MM.1S (cell line): ENCODE data around the gene CNGA1.

Source experiments
- DNase-seq: peaks from one replicate; pipeline ENCODE4 v3.0.0-alpha.2; 2015
- H2AFZ ChIP-seq: fragments of 300-600 bp; sonication (generic); 2 replicates; pipeline ENCODE4 v1.6.0; 2016; ENCODE audit warnings: antibody characterized with exemption, low read length
- H3F3A ChIP-seq: fragments of 300-600 bp; sonication (generic); 2 replicates; pipeline ENCODE4 v1.6.1; 2016; ENCODE audit warnings: mild to moderate bottlenecking, antibody characterized with exemption, low read length, moderate library complexity, mixed read lengths; ENCODE audit not compliant: insufficient read depth
- H3K27ac ChIP-seq: fragments of 300-600 bp; sonication (generic); 2 replicates; pipeline ENCODE4 v1.5.1; 2016; ENCODE audit warnings: mild to moderate bottlenecking, low read length
- H3K27me3 ChIP-seq: fragments of 300-600 bp; sonication (generic); replicated peaks from 2 replicates; pipeline ENCODE4 v1.6.0; 2016; ENCODE audit warnings: low read length; ENCODE audit not compliant: insufficient read depth
- H3K36me3 ChIP-seq: fragments of 300-600 bp; sonication (generic); replicated peaks from 2 replicates; pipeline ENCODE4 v1.6.1; 2016; ENCODE audit warnings: mild to moderate bottlenecking, low read length, mixed read lengths; ENCODE audit not compliant: insufficient read depth
- H3K4me1 ChIP-seq: fragments of 300-600 bp; sonication (generic); 2 replicates; pipeline ENCODE4 v1.6.1; 2016; ENCODE audit warnings: low read length, mixed read lengths
- H3K4me2 ChIP-seq: fragments of 300-600 bp; sonication (generic); 2 replicates; pipeline ENCODE4 v1.6.0; 2016; ENCODE audit warnings: low read depth, low read length
- H3K4me3 ChIP-seq: fragments of 300-600 bp; sonication (generic); 2 replicates; pipeline ENCODE4 v1.5.1; 2016; ENCODE audit warnings: low read length, mixed read lengths
- H3K79me2 ChIP-seq: fragments of 300-600 bp; sonication (generic); 2 replicates; pipeline ENCODE4 v1.6.1; 2016; ENCODE audit warnings: mixed run types, low read length, mixed read lengths
- H3K9ac ChIP-seq: fragments of 300-600 bp; sonication (generic); 2 replicates; pipeline ENCODE4 v1.6.1; 2016; ENCODE audit warnings: low read length, mixed read lengths
- H3K9me2 ChIP-seq: fragments of 300-600 bp; sonication (generic); replicated peaks from 2 replicates; pipeline ENCODE4 v1.6.1; 2016; ENCODE audit warnings: mild to moderate bottlenecking, low read length, mixed read lengths; ENCODE audit not compliant: insufficient read depth
- H3K9me3 ChIP-seq: fragments of 300-600 bp; sonication (generic); replicated peaks from 2 replicates; pipeline ENCODE4 v1.6.1; 2016; ENCODE audit warnings: mild to moderate bottlenecking, low read length, mixed read lengths; ENCODE audit not compliant: insufficient read depth
- H4K20me1 ChIP-seq: fragments of 300-600 bp; sonication (generic); 2 replicates; pipeline ENCODE4 v1.6.1; 2016; ENCODE audit warnings: mild to moderate bottlenecking, low read length, moderate library complexity, mixed read lengths; ENCODE audit not compliant: insufficient read depth
- EZH2 ChIP-seq: fragments of 300-600 bp; sonication (generic); optimal IDR thresholded peaks from 2 replicates; pipeline ENCODE3; 2017; ENCODE audit warnings: low read depth, mild to moderate bottlenecking, antibody characterized with exemption, low read length, mixed read lengths
- EZH2phosphoT487 ChIP-seq: fragments of 300-600 bp; sonication (generic); IDR thresholded peaks from 2 replicates; pipeline ENCODE4 v1.6.1; 2018; ENCODE audit warnings: antibody characterized with exemption, low read length
- TF ChIP-seq, protein P1 (sequence below): fragments of 300-600 bp; sonication (generic); IDR thresholded peaks from 2 replicates; pipeline ENCODE4 v1.5.1; 2016; ENCODE audit warnings: antibody characterized with exemption, low read length, mixed read lengths

Gene CNGA1

DNA sequence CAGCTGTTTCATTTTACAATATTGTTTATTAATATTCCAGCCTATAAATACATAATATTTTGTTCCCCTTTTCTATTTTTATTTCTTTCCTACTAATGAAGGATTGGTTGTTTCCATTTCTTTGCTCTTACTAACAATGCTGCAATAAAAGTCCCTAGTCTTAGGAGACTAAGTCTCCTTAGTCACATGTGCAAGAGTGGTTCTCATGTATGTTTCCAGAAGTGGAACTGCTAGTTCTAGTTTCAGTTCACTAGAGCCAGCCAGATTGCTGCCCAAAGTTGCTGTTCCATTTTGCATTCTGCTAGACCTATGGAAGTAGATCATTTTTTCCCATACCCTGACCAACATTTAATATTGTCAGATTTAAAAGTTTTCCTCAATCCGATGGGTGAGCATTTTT is 44.3 kb downstream of the CNGA1 start:
- Histone ChIP-seq H3K27ac (no peak overlapping the region), H3K9me3 (no peaks in the 10 kb centered on the region), H3K4me3 (no peak overlapping the region), H3K27me3 (no peaks in the 10 kb centered on the region), H3K4me1 (peaks cover 13% of the 10 kb centered on the region; the same call in 1 of the 2 replicates), H3K9me2 (no peaks in the 10 kb centered on the region), H3K4me2 (peak overlapping the region; percentile 17), H2AFZ (no peak overlapping the region), H3K79me2 (no peaks in the 10 kb centered on the region), H3K9ac (no peak overlapping the region), H3F3A (no peaks in the 10 kb centered on the region), H4K20me1 (no peaks in the 10 kb centered on the region), H3K36me3 (no peaks in the 10 kb centered on the region)
- TF ChIP-seq, protein P1, sequence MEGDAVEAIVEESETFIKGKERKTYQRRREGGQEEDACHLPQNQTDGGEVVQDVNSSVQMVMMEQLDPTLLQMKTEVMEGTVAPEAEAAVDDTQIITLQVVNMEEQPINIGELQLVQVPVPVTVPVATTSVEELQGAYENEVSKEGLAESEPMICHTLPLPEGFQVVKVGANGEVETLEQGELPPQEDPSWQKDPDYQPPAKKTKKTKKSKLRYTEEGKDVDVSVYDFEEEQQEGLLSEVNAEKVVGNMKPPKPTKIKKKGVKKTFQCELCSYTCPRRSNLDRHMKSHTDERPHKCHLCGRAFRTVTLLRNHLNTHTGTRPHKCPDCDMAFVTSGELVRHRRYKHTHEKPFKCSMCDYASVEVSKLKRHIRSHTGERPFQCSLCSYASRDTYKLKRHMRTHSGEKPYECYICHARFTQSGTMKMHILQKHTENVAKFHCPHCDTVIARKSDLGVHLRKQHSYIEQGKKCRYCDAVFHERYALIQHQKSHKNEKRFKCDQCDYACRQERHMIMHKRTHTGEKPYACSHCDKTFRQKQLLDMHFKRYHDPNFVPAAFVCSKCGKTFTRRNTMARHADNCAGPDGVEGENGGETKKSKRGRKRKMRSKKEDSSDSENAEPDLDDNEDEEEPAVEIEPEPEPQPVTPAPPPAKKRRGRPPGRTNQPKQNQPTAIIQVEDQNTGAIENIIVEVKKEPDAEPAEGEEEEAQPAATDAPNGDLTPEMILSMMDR = no peak
- TF ChIP-seq EZH2phosphoT487 (no peak), EZH2 (no peak)
- peak; percentile 66 for DNase-seq

DNA sequence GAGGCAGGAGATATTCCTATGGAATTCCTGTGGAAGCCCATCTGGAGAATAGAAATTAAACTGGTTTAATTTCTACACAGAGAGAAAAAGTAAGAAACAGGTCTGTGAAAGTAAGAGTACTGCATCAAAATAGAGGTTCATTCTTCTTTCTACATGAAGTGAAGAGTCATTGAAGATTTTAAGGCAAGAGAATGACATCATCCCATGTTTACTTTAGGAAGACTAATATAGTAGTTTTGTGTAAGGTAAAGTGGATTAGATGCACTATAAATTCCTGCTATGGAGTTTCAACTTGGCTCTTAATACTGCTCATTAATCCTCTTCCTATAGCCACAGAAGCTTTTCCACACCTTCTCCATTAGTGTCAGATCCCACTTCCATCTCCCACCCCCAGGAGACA is 47.6 kb downstream of the CNGA1 start:
- TF ChIP-seq, protein P1 = no peak
- TF ChIP-seq EZH2 = no peak
- no peak overlapping the region for H3K4me3 ChIP-seq
- no peaks in the 10 kb centered on the region for H3K36me3 ChIP-seq
- H3K9ac ChIP-seq = no peak overlapping the region
- no peak overlapping the region for H3K4me2 ChIP-seq
- no peaks in the 10 kb centered on the region for H3K9me2 ChIP-seq
- H3K79me2 ChIP-seq = no peaks in the 10 kb centered on the region
- no peaks in the 10 kb centered on the region for H4K20me1 ChIP-seq
- H3F3A ChIP-seq = no peaks in the 10 kb centered on the region
- H3K9me3 ChIP-seq = no peaks in the 10 kb centered on the region
- H3K27me3 ChIP-seq = no peaks in the 10 kb centered on the region
- DNase-seq = no peak
- no peak overlapping the region for H3K27ac ChIP-seq
- H3K4me1 ChIP-seq = peaks cover 10% of the 10 kb centered on the region; the same call in 1 of the 2 replicates
- H2AFZ ChIP-seq = no peak overlapping the region

DNA sequence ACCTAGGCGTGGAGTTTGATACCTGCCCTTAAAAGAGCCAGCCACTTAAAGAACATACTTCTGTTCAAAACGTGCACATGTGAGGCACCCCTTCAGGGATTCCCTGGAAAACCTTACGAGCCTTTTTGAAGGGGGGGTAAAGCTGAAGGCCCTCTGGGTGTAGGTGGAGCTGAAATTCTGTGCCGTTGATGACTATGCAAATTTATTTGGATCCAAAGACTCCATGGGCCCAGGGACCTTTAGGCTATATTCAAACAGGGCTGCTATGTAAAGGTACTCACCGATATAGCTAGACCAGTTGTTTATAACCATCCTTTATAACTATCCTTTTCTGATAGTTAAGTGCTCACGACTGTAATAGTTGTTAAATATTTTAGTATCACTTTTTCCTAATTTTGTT is 61.8 kb downstream of the CNGA1 start:
- Histone ChIP-seq H3K4me1 (no peaks in the 10 kb centered on the region), H3K4me2 (no peak overlapping the region), H3K4me3 (no peak overlapping the region), H3K79me2 (no peaks in the 10 kb centered on the region), H3K9me2 (no peaks in the 10 kb centered on the region), H3F3A (no peaks in the 10 kb centered on the region), H3K9me3 (no peaks in the 10 kb centered on the region), H4K20me1 (no peaks in the 10 kb centered on the region), H3K27ac (no peak overlapping the region), H2AFZ (no peak overlapping the region), H3K36me3 (no peaks in the 10 kb centered on the region), H3K27me3 (no peaks in the 10 kb centered on the region), H3K9ac (no peak overlapping the region)
- TF ChIP-seq EZH2phosphoT487 = no peak
- no peak for TF ChIP-seq EZH2
- TF ChIP-seq, protein P1 = no peak
- DNase-seq = no peak
